GM19240 (cell line): ENCODE results near the gene PCBD1.

ENCODE experiments used
- DNase-seq: peaks from one replicate; pipeline ENCODE4 v3.0.0; 2011; ENCODE audit warnings: low spot score; ENCODE audit not compliant: insufficient read length

The PCBD1 gene

DNA sequence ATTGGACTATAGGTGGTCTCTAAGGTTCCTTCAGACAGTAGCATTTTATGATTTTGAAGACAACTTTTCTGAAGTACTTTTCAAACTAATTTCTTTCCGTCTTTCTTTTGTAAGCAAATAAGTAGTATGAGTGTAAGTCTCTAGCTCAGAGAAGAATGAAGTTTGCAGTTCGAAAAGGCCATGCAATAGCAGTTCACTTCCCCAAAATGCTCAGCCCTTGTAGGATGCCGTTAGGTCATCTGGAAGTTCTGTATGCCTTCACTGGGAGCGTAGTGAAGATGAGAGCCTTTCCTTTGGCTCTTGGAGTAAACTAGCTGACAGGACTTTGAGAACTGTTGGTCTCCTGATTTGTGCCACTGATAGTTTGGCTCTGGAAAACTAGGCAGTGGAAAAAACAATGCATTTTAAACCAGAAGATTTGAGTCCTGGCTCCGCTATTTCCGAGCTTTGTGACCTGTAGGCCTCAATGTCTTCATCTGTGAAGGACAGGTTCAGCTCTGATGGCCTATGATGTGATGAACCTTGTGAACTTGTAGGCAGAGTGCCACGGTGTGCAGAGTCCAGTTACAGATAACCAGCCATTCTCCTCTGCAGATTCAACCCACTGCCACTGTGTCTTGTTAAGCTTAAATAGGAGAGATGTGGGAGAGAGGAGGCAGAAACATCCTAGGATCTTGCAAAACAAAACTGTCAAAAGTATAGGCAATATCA is 53.8 kb downstream of the PCBD1 start:
- no peak for DNase-seq

DNA sequence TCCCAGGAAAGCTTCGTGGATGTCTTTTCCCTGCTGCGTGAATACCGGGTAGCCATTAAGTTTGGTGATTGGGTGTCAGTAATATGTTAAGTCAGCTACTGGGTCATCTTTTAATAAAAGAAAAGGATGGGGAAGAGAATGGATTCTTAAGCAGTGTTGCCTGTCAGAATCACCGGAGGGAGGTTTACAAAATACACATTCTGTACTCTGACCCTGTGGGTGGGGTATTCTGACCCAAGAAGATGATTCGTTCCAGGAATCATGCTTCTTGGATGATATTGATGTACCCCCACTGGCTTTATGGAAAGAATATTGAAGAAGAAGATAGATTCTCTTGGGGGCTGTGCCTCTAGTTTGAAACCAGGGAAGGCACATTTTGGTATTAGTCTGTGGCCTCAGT is 54.3 kb downstream of the PCBD1 start:
- no peak for DNase-seq

DNA sequence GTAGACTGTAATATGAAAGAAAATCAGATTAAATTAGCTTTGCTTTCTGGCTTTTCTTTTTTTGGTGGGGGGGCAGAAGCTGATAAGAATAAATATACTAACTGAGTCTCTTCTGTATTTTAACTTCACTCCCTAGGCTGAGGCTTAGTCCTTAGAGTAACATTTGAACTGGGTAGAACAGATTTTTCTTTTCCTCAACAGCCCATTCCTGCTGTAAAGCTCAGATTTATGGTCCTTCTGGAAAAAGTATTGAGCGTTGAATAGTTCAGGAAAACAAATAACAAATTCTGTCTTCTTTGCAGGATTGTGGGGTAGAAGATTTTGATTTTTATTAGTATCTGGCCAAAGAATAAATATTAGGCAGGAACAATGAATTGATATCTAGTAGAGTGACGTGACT is 54.8 kb downstream of the PCBD1 start:
- no peak for DNase-seq
